HG03439 (cell line): Measurements from ENCODE around the gene BACH2.
"Not testable (repeated sequence)": the region's sequence is repeated elsewhere in the genome, so short reads cannot be mapped to it uniquely, and the experiment has no call there.

Experiments
- ATAC-seq: cut with Tn5 transposase; IDR thresholded peaks from one replicate; pipeline ENCODE4 v1.9.1; 2021; ENCODE audit warnings: mild to moderate bottlenecking, moderate library complexity; ENCODE audit not compliant: unreplicated experiment

BACH2 gene

DNA sequence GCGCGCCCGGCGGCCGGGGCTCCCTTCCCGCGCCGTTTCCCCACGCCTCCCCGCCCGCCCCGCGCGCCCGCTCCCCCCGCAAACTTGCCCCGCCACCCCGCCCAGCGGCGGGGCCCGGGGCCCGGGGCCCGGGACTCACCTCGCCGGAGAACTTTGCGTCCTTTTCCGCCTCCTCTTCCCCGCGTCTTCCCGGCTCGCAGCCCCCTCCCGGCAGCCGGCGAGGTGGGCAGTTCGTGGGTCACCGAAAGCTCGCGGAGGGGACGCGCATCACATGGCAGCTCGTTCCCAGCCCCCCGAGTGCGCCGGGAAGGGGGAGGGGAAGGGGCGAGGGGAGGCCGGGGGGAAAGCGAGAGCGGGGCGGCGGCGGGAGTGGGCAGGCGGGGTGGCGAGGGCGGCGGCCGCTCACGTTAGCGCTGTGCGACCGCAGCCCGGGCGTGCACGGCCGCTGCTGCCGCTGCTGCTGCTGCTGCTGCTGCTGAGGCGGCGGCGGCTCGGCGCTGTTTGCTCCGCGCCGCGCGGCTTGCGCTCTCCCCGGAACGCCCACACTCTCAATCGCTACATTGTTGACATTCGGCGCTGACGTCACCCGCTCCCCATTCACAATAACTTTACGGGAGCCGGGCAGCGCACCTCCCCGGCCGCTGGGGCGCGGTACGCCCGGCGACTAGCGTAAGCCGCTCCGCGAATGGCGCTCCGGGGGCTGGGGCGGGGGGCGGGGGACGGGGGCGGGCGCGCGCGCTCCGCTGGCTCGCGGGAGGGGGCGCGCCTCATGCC lies at the start of gene BACH2:
BACH2 (minus strand) TSS at position 503 of the 774 bp plus-strand sequence. CDS start 287,999 bp downstream, outside the sequence.
- ATAC-seq: peak; percentile 69

DNA sequence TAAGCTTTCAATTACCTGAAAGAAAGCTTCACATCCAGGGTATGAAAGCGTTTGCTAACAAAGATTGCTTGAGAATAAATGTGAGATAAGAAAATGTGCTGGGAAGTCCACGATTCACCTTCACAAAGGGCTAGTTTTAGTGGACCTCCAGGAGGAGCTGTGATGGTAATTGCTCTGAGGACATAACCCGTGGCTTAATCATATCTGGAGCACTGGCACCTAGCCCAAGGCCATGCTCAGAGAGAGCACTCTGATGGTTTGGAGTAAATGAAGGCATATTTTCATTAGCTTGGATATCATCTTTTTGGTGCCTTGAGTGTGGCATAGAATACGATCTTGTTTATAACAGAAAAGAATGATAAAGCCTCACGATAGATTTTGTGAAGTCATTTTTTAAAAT lies 46.9 kb upstream of the BACH2 start:
- ATAC-seq: no peak

DNA sequence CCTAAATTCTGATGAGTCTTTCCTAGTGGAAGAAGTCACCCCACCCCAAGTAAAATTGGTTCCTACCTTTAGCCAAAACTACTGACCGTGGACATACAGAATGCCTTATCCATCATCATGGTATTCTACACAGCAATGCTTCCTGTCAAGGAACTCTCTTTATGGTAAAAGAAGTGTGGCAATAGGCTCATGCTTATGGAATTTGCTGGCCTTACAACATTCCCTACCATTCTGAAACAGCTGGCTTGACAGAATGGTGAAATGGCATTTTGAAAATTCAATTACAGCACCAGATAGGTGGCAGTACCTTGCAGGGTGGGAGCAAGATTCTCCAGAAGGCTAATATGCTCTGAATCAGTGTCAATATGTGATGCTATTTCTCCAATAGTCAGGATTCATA lies 41.8 kb upstream of the BACH2 start:
- no peak for ATAC-seq

DNA sequence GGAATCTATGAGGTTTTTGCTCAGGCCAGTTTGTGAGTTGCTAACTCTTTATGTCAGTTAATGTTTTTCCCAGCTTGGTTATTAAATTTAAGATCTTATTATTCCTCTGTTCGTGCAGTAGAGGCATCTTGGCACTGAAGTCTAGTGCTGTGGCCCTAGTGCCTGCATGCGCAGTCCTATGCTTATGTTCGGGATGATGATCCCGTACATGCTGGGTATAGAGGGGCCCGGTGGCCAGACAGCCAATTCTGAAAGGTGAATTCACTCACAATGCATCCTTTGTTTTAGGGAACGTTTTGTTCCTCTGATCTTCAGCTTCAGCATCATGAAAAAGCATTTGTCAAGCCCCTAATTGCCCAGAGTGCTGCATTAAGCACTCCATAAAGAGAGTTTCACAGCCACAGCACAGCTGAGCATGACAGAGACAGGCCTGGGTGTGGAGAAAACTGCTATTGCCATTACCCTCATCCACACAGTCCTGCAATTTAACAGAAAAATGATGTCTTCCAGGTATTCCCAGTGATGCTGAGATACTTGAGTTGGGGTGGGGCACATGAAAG lies 39.8 kb upstream of the BACH2 start:
- no peak for ATAC-seq

DNA sequence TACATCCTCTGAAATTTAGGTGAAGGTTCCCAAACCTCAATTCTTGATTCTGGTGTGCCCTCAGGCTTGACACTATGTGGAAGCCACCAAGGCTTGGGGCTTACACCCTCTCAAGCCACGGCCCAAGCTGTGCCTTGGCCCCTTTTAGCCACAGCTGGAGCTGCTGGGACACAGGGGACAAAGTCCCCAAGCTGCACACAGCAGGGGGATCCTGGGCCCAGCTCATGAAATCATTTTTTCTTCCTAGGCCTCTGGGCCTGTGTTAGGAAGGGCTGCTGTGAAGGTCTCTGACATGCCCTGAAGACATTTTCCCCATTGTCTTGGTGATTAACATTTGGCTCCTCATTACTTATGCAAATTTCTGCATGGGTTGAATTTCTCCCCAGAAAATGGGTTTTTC lies 37.3 kb upstream of the BACH2 start:
- no peak for ATAC-seq

DNA sequence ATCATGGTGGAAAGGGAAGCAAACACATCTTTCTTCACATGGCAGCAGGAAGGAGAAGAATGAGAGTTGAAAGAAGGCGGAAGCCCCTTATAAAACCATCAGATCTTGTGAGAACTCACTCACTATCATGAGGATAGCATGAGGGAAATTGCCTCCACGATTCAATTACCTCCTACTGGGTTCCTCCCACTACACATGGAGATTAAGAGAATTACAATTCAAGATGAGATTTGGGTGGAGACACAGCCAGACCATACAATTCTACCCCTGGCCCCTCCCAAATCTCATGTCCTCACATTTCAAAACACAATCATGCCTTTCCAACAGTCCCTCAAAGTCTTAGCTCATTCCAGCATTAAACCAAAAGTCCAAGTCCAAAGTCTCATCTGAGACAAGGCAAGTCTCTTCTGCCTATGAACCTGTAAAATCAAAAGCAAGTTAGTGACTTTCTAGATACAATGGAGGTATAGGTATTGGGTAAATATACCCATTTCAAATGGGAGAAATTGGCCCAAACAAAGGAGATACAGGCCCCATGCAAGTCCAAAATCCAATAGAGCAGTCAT lies 36.4 kb upstream of the BACH2 start:
- not testable (repeated sequence) for ATAC-seq

DNA sequence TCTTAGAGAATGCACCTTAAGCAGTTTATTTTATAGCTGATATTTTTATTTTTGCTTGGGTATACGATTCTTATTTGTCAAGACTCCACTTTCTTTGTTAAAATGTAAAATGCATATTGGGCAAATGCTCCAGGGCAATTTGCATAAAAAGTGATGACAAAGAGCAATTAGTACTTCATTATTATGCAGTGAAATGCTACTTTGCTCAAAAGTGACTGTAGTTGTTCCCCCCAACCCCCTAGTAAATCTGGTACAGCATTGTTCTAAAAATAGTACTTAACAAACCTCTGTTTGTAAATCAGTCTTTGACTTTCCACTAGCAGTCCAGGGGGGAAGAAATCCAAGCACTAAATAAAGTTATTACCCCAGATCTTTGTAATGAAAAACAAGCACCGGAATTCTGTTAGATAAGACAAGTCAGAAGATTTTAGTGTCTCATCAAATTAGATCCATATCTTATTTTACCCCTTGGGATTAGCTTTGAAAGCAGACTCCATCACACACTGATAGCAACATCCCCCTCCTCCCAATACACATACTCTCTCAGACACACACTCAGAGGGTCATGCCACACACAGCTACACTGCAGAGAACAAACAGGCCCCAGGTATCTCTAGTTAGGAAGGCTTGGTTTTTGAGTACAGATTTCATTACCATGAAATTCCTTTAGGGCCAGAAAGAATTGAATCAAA lies 32.9 kb upstream of the BACH2 start:
- ATAC-seq: no peak

DNA sequence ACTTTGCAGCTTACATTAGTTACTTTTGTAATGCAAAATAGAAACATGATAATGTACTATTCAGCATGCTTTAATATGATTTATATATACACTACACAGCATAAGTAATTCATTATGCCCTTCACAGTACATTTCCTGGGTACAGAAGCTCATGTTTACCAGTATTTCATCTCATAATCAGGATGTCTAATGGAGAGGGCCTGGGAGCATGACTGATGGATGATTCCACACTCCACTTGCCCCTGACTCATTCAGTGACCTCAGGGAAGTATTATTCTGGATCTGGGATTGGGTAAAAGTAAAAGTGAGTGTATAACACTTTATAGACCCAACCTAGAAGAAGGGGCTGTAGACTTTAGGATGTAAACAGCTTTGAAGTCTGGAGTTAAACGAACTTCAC lies 31.4 kb upstream of the BACH2 start:
- ATAC-seq: no peak

DNA sequence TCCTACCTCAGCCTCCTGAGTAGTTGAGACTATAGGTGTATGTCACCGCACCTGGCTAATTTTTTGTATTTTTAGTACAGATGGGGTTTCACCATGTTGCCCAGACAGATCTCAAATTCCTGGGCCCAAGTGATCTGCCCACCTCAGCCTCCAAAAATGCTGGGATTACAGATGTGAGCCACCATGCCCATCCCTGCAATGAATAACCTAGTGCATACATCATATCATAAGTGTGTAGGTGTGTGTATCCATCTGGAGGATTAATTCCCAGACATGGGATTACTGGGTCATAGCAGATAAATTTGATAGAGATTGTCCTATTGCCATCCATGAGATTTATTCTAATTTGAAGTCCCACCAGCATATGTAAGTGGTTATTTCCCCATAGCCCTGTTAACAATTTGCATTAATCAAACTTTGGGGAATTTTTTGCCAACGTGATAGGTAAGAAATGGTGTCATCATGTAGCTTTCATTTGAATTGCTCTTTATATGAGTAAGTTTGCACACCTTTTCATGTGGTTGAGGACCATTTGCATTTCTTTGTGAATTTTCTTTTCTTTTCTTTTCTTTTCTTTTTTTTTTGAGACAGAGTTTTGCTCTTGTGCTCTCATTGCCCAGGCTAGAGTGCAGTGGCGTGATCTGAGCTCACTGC lies 29.9 kb upstream of the BACH2 start:
- no peak for ATAC-seq

DNA sequence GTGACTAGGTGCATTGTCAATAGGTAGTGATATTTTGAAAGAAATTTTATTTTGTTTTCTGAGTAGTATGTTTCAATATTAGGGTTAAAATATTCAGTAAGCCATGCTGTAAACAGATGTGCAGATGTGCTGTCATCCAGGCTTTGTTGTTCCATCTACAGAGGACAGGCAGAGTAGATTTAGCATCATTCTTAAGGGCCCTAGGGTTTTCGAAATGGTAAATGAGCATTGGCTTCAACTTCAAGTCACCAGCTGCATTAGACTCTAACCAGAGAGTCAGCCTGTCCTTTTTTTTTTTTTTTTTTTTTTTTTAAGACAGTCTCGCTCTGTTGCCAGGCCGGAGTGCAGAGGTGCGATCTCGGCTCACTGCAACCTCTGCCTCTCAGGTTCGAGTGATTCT lies 27.1 kb upstream of the BACH2 start:
- no peak for ATAC-seq

DNA sequence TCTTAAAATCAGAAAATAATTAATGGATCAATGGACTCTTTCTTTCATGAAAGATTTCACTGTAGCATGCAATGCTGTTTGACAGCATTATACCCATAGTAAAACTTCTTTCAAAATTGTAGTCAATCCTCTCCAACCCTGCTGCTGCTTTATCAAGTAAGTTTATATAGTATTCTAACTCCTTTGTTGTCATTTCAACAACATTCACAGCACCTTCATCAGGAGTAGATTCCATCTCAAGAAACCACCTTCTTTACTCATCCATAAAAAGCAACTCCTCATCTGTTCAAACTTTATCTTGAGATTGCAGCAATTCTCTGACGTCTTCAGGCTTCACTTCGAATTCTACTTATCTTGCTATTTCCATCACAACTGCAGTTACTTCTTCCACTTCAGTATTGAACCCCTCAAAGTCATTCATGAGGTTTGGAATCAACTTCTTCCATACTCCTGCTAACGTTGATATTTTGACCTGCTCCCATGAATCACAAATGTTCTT lies 26.4 kb upstream of the BACH2 start:
- no peak for ATAC-seq

DNA sequence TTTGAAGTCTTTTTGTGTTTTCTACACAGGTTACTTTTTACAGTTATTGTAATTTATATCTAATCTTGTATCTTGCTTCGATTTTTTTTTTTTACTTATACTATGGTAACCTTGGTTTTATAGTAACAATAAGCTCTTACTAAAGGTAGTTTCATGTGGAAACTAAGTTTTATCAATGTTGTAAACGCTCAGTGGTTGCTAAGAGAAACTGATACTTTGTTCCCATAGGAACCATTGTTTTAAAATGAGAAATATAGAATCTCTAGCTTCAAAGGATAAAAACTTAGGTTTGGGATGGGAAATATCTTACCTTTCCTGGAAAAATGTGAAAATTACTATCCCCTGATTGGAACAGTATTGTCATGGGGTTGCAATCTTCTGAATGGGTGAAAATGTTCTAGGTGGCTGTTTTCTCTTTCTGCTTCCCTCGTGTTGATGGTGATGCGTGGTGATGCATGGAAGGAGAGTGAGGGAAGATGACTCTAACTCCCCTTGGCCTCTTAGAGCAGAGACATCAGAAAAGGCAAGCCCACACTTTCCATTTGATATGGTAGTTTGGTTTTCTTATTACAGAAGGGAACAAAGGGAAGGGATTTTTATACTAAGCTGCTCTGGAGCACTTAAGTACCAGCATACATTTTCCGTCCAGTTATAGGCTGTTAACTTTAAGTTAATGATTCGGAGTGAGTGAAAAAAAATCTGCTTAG lies 23.5 kb upstream of the BACH2 start:
- no peak for ATAC-seq

DNA sequence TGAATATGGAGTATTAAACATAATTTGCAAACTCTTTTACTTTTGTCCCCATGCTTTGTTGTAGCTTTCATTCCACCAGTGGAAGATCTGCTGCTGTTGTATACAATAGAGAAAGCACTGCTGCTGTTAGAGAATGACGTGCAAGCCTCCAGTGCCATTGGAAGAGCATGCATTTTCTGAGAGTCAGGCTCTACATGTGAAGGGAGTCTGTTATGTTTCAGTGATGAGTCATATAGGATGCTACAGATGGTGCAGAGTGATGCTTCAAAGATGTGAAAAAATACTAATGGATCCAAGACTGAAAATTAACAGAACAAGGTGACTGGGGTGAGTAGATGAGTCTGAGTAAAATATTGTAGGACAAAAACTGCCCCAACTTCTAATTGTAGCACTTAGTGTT lies 22.4 kb upstream of the BACH2 start:
- ATAC-seq: no peak

DNA sequence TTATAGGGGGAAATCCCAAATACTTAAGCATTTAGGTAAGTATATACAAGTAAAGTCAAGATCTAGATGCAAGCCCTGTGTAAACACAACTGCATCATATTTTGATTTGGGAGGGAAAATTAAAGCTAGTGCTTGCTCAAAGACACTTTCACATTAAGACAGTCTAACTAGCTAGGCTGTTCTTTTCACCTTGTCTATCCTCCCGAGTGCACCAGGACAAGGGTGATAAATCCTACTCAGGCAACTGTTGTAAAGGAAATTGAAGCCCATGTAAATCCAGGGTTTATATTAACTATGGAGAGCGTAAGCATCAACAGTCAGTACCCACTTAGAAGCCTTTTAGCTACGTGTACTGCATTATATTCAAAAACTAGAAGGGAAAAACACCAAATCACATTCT lies 19.3 kb upstream of the BACH2 start:
- ATAC-seq: no peak

DNA sequence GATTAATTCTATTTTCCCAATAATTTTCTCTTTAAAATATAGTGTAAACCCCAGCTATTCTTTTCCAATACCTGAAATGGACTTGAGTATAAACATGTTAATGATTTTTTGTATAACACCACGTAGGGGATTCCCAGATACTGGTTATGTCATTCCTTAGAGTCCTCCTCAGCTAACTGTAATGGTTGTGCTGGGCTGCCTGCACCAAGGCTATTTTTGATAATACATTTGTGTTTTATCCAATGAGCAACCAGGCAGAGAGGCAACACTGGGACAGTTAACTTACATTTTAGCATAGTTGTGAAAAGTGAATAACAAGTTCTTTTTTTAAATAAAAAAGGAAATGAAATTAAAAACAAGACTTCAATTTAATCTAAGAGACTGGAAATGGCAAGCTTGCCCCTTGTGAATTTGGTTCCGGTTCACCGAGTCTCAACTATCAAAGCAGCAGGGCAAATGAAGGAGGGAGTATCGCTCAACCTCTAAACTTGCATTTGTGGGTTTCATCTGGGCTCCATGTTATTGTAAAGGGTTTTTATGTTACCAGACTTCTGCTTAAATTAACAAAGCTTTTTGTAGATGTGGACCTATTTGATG lies 18.8 kb upstream of the BACH2 start:
- ATAC-seq: no peak

DNA sequence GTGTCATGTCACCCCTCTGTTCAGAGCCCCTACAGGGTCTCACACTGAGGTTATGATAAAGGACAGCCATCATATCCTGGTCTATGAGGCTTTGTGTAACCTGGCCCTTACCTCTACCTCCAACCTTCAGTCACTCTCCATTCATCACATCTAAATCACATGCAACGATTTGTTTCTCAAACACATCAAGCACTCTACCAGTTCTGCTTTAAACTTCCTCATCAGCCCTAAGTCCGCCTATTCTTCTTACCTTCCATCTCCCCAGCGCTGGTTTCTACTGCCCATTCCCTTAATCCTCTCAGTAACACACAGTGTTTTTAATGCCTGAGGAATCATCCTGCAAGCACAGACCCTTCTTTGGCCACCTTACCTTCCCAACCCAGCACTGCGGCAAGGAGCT lies 17.9 kb upstream of the BACH2 start:
- no peak for ATAC-seq

DNA sequence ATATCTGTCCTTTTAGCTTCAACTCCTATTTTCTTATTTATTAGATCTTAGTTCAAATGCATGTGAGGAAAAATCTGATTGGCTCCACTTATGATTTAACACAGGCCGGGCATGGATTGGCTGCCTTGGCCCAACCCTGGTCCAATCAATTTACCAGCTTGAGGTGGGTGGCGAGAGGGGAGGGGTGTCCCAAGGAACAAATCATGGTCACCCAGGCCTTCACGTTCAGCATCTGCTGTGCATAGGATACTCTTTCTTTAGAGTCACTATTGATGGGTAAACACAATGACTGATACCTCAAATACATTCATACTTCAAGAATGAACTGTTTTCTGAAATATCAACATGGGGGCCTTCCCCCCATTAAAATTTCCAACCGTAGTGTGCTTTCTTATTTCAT lies 14.9 kb upstream of the BACH2 start:
- no peak for ATAC-seq

DNA sequence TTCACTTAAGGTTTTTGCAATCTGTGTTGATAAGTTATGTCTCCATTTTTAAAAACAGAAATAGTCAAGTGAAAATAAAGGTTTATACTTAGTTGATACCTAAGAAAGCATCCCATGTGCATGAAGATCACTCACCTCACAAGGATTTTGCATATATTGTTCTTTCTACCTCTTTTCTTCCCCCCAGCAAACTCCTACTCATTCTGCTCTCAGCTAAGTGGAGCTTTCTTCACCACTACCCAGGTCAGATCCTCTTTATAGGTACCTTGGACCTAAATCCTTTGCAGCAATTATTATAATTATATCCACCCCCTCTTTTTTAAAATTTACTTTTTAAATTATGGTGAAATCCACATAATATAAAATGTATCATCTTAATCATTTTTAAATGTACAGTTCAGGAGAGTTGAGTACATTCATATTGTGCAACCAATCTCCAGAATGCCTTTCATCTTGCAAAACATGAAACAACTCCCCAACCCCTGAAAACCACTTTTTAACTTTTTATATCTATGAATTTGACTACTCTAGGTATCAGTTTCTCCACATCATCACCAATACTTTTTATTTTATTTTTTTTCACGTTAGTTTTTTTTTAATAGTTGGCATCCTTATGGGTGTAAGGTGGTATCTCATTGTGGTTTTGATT lies 9.3 kb upstream of the BACH2 start:
- no peak for ATAC-seq

DNA sequence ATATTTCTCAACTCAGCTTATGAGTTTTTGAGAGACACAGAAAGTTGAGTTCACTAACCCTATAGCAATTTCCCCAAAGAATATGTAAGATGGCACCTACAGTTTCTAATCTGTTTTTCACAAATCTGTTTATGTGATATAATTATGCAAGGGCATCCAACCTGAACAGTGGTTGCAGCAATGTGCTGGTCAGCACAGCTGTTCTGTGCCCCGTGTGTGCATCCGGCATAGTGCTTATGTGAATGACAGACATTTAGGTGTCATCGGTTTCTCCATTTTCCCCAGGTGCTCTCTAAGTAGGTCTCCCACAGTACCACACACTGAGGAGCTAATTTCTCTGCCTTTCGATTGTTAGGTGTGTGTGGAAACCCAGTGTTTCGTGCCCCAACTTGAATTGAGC lies 7.7 kb upstream of the BACH2 start:
- ATAC-seq: no peak

DNA sequence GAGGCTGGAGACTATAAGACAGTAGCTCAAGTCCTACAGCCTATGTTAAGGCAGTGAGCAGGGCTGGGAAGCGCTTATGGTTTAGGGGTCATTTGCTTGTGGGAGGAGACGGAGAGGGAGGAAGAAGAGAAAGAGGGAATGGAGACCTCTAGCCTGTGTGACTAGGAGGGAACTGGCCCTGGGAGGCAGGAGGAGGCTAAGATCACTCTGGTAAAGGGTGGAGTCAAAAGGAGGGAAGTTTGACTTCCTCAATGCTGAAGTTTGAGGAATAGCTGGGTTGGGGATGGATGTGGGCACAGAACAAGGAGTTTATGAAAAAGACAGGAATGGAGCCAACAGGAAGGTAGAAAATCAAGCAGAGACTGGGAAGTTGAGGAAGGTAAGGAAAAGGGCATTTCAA lies 6.4 kb upstream of the BACH2 start:
- ATAC-seq: no peak
